DMS114 treated with DMSO at 0.1 percent for 48 hours (cell line): ENCODE measurements around the gene DLG4.
"Not testable (repeated sequence)": the region's sequence is repeated elsewhere in the genome, so short reads cannot be mapped to it uniquely, and the experiment has no call there.

ENCODE experiments used
- DNase-seq: peaks from one replicate; lab custom pipeline; 2025; ENCODE audit not compliant: unreplicated experiment; lab: John Stamatoyannopoulos, UW

The DLG4 gene

DNA sequence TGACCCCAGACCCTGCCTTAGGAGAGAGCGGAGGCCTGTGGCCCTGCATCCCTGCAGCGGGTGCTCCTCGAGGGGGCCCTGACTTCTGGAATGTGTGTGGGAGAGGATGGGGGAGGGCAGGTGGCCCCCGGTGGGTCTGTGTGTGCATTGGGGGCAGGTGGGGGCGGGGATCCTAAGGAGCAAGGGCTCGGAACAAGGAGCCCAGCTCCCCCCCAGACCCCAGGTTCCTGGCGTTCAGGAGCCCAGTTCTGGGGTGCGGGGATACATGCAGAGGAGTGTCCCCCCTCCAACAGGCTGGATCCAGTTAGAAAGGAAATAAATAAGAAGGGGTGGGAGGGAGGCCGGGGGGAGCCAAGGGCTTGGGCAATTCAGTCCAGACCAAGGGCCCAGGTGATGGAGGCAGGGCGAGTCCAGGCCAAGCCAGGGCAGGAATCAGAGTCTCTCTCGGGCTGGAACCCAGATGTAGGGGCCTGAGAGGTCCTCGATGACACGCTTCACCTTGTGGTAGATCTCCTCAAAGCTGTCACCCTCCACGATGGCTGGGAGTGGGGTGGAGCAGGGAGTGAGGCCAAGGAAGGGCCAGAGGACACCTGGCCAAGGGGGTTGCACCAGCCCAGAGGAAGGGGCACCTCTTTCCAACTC lies 29.2 kb downstream of the DLG4 start:
- no peak for DNase-seq

GRCh38 chr17:7186241-7186640 lies 33.4 kb downstream of the DLG4 start:
- no peak for DNase-seq

GRCh38 chr17:7184647-7185046 lies 35.0 kb downstream of the DLG4 start:
- no peak for DNase-seq

GRCh38 chr17:7184091-7184488 lies 35.5 kb downstream of the DLG4 start:
- DNase-seq: no peak

GRCh38 chr17:7183433-7184090 lies 36.1 kb downstream of the DLG4 start:
- no peak for DNase-seq

- not testable (repeated sequence) for DNase-seq
Observed at GRCh38 chr17:7182101-7182500, 37.5 kb downstream of the DLG4 start.

DNA sequence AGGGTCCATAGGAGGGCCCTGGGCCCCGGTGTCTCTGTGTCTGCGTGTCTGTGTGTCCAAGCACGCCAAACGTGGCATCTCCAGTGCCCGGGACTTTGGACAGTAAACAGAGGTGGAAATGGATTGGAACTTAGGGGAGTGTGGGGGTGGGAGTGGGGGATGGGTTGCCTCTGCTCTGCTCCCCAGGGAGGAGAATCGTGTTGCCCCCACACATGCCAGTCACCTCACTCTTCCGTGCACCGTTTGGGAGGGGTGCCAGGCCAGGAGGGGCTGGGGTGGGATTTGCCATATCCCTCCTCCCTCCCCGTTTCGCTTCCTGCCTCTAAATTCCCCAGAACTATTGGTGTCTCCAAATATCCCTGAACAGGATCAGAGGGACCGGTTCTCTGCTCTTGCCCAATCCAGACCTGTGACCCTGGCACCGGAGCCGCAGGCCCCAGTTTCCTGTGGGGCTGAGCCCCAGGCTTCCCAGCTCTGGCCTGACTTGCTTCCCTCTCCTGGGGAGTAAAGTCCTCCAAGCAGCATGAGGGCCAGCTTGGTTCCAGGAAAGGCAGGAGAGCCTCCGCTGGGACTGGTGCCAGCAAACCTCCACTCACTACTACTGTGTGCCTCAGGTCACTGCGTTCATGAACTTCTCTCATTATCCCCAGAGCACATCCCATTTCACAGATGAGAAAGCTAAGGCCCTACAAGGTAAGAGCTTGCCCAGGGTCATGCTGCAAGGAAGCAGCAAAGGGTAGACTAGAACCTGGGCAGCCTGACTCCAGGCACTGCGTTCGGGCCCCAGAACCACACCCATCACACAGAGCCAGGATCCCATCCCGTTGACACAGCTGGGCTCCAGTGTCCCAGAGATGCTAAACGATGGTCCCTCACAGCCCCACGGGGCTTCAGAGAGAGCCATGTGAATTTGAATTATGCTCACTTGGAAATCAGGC lies 40.0 kb downstream of the DLG4 start, which contains the start of gene ASGR1:
Gene ASGR1 (minus strand): TSS at position 54 of the 938 bp plus-strand sequence. CDS start 807 bp downstream, outside the sequence.
- DNase-seq: no peak

GRCh38 chr17:7178973-7179316 lies 40.7 kb downstream of the DLG4 start:
- no peak for DNase-seq

GRCh38 chr17:7177954-7178477 lies 41.6 kb downstream of the DLG4 start:
- DNase-seq: no peak

- peak; percentile 62 for DNase-seq
Observed at GRCh38 chr17:7177191-7177953, 42.3 kb downstream of the DLG4 start.

- DNase-seq: no peak
Observed at GRCh38 chr17:7176841-7177190, 42.8 kb downstream of the DLG4 start.

- no peak for DNase-seq
Observed at GRCh38 chr17:7176107-7176840, 43.4 kb downstream of the DLG4 start.

DNA sequence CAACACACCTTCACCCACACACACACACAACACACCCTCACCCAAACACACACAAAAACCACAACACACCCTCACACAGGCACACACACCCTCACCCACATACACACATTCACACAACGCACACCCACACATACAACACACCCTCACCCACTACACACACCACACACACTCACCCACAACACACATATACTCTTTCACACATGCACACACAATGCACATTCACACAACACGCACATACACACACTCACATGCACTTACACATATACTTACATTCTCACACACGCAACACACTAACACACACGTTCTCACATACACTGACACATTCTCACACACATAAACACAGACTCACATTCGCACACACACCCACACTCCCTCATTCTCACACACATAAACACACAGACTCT lies 44.3 kb downstream of the DLG4 start:
- DNase-seq: no peak

- DNase-seq: no peak
Observed at GRCh38 chr17:7174603-7175326, 44.9 kb downstream of the DLG4 start.

DNA sequence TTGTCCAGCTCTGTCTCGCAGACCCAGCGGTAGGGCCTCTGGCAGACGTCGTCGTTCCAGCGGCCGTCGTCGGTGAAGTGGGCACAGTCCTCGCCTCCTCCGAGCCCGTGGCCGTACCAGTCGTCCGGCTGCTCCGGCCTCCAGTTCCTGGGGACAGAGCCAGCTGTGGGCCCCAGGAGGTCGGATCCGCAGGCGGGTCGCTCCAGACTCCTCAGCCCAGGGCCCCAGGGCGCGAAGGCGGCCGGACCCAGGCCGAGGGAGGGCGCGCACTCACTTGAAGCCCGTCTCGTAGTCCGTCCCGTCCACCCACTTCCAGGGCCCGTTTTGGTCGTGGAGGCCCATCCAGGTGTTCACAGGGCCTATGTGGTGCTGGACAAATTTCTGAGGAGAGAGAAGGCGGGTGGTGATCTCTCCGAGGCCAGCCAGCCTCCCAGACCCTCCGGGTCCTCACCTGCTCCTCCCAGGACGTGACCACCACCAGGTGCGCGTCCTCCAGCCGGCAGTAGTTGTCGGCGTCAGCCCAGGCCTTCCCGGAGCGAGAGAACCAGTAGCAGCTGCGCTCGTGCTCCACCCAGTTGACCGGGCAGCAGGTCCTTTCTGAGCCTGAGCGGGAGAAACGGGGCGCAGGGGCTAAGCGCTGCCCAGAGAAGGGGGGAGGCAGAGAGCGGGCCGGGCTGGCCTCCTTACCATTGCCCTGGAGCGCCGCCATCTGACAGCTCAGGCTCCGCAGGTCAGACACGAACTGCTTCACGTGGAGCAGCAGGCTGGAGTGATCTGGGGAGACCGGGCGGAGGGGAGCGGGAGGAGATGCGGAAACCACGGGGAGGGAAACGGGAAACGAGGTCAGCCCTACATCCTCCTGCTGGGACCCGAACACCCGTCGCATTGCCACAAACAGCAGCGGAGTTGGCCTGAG lies 45.7 kb downstream of the DLG4 start:
- DNase-seq: no peak

DNA sequence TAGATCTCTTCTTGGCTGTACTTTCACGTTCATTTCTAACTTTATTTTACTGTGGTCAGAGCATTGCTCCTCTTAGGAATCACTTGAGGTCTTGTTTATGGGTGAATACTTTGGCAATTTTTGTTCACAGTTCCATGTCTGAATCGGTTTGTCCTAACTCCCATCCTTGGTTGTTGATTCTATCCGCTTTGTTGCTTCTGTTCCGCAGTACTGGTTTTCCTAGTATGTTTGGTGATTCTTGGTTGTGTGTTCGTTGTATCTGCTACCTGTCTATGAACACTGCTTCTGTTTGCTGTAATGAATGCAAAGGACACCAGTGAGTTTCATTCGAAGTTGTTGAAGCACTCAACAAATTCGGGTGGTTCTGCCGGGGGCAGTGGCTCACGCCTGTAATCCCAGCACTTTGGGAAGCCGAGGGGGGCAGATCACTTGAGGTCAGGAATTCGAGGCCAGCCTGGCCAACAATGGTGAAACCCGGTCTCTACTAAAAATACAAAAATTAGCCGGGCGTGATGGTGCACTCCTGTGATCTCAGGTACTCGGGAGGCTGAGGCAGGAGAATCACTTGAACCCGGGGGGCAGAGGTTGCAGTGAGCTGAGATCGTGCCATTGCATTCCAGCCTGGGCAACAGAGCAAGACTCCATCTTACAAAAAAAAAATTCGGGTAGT lies 47.0 kb downstream of the DLG4 start:
- DNase-seq: not testable (repeated sequence)

DNA sequence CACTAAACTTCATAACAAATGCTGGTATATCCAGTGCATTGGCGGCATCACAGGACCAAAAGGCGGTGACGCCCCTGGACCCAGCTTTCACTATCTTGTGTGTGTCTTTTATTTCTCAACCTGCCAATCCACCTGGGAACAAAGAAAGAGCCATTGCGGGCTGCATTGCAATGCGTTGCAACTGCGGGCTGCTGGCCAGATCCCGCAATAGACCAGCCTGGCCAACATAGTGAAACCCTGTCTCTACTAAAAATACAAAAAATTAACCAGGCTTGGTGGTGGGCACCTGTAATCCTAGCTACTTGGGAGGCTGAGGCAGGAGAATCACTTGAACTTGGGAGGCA lies 50.1 kb downstream of the DLG4 start:
- not testable (repeated sequence) for DNase-seq
